Neural crest cell (in vitro differentiated cells): Measurements from ENCODE around the gene KCNK6. TPM values are rescaled to one million over a fixed set of nuclear protein-coding genes. Genes with fewer than 3 reads are reported as not detected.

Experiments used
- DNase-seq: peaks from one replicate; pipeline ENCODE4 v3.0.0; 2021; ENCODE audit warnings: low read depth, mixed read lengths, low spot score
- H3K27ac Mint-ChIP-seq: one replicate; pipeline ENCODE4 v1.8.0; 2021; ENCODE audit warnings: mild to moderate bottlenecking, mixed read lengths; ENCODE audit not compliant: unreplicated experiment
- H3K27me3 Mint-ChIP-seq: 2 replicates; pipeline ENCODE4 v1.8.0; 2021; ENCODE audit warnings: low read depth, mild to moderate bottlenecking, mixed read lengths
- H3K36me3 Mint-ChIP-seq: 2 replicates; pipeline ENCODE4 v1.8.0; 2021; ENCODE audit warnings: low read depth, mild to moderate bottlenecking, mixed read lengths
- H3K4me1 Mint-ChIP-seq: 2 replicates; pipeline ENCODE4 v1.8.0; 2021; ENCODE audit warnings: mixed read lengths
- H3K4me3 Mint-ChIP-seq: one replicate; pipeline ENCODE4 v1.8.0; 2021; ENCODE audit warnings: mild to moderate bottlenecking, mixed read lengths
- H3K9me3 Mint-ChIP-seq: 2 replicates; pipeline ENCODE4 v1.8.0; 2021; ENCODE audit warnings: mixed read lengths
- total RNA-seq: library from RNA; stranded (reverse); gene quantifications from 2 replicates; pipeline ENCODE4 v1.2.1, GENCODE V29; 2021
- TF ChIP-seq, protein P1 (sequence below): fragments of 200-600 bp; sonication (generic); conservative IDR thresholded peaks from 2 replicates; pipeline ENCODE4 v1.5.0; 2021; ENCODE audit warnings: antibody characterized with exemption, mild to moderate bottlenecking

The KCNK6 gene
- total RNA-seq, 1 donor from 2014 or later: not detected

DNA sequence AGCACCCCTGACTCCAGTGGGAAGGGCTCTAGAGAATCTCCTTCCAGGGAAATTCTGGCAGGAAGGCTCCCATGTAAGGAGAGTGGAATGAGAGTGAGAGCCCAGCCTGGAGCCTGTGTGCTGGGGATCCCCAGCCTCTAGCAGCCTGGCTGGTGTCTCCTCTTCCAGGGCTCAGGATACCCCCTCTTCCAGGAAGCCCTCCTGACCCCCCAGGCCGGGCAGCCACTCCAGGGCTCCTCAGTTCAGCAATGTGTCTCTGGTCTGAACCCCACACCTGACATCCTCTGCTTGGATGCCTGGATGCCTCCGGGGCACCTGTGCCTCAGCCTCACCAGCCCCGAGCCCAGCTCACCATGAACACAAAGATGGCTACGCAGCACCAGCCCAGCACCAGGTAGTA is 12.6 kb upstream of the KCNK6 start:
- Mint-ChIP-seq H3K4me1 (no peaks in the 10 kb centered on the region), H3K36me3 (no peaks in the 10 kb centered on the region), H3K27me3 (no peaks in the 10 kb centered on the region), H3K9me3 (no peaks in the 10 kb centered on the region), H3K27ac (no peak overlapping the region), H3K4me3 (no peak overlapping the region)
- DNase-seq: no peak
- TF ChIP-seq, protein P1, sequence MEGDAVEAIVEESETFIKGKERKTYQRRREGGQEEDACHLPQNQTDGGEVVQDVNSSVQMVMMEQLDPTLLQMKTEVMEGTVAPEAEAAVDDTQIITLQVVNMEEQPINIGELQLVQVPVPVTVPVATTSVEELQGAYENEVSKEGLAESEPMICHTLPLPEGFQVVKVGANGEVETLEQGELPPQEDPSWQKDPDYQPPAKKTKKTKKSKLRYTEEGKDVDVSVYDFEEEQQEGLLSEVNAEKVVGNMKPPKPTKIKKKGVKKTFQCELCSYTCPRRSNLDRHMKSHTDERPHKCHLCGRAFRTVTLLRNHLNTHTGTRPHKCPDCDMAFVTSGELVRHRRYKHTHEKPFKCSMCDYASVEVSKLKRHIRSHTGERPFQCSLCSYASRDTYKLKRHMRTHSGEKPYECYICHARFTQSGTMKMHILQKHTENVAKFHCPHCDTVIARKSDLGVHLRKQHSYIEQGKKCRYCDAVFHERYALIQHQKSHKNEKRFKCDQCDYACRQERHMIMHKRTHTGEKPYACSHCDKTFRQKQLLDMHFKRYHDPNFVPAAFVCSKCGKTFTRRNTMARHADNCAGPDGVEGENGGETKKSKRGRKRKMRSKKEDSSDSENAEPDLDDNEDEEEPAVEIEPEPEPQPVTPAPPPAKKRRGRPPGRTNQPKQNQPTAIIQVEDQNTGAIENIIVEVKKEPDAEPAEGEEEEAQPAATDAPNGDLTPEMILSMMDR: no peak

DNA sequence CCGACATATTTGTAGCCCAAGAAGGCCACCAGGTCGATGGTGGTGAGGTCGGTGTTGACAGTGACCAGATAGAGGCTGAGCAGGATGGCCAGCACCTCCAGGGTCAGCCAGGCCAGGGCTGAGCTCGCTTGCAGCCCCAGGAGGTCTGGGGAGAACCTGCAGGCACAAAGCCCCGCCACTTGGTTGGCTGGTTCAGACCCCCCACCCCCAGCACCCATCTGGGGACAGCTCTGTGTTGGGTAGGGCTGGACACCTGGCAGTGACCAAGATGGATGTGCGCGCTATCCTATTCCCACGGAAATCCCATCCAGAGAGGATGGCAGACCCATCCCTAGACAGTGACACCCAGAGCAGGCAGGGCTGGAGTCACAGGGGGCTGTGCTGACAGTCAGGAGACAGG is 12.0 kb upstream of the KCNK6 start:
- no peaks in the 10 kb centered on the region for H3K36me3 Mint-ChIP-seq
- H3K4me1 Mint-ChIP-seq: no peaks in the 10 kb centered on the region
- H3K4me3 Mint-ChIP-seq: no peak overlapping the region
- DNase-seq: no peak
- H3K9me3 Mint-ChIP-seq: no peaks in the 10 kb centered on the region
- no peaks in the 10 kb centered on the region for H3K27me3 Mint-ChIP-seq
- no peak overlapping the region for H3K27ac Mint-ChIP-seq
- TF ChIP-seq, protein P1: no peak

DNA sequence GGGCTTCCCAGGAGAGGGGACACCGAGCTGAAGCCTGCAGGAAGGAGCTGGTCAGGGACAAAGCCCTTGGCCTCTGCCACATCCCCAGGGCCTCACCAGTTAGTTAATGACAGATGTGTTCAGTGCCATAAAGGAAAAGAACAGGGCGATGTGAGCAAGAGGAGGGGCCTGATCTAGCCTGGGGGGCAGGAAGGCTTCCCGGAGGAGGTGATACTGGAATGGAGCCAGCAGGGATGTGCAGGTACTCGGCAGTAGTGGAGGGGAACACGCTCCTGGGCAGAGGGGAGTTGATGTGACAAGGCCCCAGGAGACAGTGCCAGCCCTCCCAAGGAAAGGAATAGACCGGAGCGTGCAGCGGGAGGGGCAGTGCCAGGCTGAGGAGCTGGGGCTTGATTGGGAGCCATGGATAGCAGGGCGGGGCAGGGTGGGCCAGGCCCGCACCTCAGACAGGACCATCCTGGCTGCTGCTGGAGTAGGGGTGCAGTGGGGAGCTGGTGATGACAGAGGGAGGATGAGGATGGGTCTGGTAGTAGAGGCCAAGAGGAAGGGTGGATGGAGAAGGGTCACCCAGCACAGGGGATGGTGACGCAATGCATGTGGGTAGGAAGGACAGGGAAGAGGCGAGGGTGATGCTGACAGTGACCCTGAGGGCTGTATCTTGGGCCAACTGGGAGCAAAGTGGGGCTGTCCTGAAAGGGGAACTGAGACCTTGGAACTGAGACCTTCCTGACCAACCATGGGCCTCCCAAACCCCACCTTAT is 11.5 kb upstream of the KCNK6 start:
- Mint-ChIP-seq H3K9me3 (no peaks in the 10 kb centered on the region), H3K4me1 (no peaks in the 10 kb centered on the region), H3K27ac (no peak overlapping the region), H3K4me3 (no peak overlapping the region), H3K27me3 (no peaks in the 10 kb centered on the region), H3K36me3 (no peaks in the 10 kb centered on the region)
- TF ChIP-seq, protein P1: no peak
- no peak for DNase-seq

DNA sequence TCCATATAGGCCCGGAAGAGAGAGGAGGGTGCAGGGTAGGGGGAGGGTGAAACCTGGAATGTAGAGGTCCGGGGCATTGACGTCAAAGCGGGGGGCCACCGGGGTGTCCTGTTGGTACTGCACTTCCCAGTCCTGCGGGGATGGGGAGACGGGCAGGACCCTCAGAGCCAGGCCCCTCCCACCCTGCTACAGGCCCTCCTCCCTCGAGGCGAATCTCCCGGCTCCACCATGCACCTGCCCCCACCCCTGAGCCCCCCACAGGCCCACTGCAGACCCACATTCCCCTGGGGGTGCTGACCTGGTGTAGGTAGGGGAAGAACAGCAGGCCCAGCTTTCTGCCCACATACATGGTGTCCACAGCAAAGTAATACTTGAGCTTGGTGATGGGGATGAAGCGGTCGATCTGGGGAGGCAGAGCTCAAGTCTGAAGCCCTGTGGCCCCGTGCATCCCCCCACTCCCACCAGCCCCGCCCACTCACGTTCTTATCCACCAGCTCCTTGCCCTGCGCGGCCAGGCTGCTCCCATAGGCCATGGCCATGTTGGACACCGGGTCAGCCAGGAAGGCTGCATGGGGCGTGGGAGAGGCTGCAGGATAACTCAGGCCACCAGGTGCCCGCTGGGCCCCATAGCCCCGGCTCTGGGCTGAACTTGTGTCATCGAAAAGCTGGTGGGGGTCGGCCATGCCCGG is 10.6 kb upstream of the KCNK6 start:
- Mint-ChIP-seq H3K36me3 (no peaks in the 10 kb centered on the region), H3K4me1 (peaks cover 5% of the 10 kb centered on the region), H3K27ac (no peak overlapping the region), H3K9me3 (no peaks in the 10 kb centered on the region), H3K27me3 (no peaks in the 10 kb centered on the region), H3K4me3 (no peak overlapping the region)
- TF ChIP-seq, protein P1: no peak
- DNase-seq: no peak

DNA sequence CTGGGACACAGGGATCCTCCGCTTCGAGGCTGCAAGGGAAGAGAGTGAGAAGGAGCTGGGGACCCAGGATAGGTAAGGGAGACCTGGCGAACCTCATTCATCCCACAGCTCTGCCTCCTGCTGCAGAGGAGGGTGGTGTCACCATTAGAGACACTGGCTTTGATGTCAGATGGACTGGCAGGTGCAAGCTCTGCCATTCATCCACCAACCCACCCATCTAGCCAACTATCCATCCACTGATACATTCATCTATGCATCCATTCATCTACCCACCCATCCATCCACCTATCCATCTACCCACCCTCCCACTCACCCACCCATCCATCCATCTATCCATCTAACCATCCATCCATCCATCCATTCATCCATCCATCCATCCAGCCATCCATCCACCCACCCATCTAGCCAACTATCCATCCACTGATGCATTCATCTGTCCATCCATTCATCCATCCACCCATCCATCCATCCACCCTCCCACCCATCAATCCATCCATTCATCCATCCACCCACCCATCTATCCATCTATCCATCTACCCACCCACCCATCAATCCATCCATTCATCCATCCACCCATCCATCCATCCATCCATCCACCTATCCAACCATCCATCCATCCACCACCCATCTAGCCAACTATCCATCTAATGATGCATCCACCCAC is 9.9 kb upstream of the KCNK6 start:
- Mint-ChIP-seq H3K36me3 (no peaks in the 10 kb centered on the region), H3K27me3 (no peaks in the 10 kb centered on the region), H3K9me3 (no peaks in the 10 kb centered on the region), H3K4me1 (peaks cover 5% of the 10 kb centered on the region), H3K4me3 (no peak overlapping the region), H3K27ac (no peak overlapping the region)
- TF ChIP-seq, protein P1: no peak
- DNase-seq: no peak
